ENCODE results near the gene CALML6.
"Not testable (repeated sequence)": the region's sequence is repeated elsewhere in the genome, so short reads cannot be mapped to it uniquely, and the experiment has no call there.

CALML6 gene, protein sequence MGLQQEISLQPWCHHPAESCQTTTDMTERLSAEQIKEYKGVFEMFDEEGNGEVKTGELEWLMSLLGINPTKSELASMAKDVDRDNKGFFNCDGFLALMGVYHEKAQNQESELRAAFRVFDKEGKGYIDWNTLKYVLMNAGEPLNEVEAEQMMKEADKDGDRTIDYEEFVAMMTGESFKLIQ

DNA sequence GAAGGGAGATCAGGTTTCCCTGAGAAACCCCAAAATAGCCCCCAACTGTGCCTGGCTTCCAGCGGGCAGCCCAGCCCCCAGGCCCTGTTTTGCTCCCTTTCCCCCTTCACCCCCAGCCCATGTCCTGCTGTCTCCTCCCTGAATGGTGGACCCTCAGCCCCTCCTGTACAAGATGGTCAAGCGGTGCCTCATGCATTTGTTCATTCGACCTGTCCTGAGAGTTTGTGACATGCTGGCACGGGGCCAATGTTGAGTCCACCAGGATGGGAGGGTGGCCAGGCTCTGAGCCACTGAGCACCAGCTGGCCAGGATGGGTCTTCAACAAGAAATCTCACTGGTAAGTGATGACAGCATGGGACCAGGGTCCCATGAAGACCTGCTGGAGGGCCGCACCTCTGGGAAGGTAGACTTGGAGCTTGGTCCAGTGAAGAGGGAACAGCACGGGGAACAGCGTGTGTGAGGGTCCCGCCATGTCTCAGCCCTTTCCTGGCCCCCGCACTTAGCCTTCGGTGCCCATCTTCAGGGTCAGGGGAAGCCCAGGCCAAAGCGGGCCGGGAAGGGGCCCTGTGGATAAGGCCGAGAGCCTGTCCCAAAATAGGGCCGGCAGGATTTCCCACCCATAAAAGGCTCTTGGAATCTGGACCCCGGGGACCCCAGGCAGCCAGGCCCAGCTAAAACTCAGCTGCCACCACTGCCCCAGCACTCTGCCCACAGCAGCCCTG lies at the start of gene CALML6:
Gene CALML6 (plus strand): TSS at position 290 of the 722 bp plus-strand sequence. CDS start 21 bp downstream, at position 311.
- DNase-seq (ENCODE audit: low read depth): no peak

DNA sequence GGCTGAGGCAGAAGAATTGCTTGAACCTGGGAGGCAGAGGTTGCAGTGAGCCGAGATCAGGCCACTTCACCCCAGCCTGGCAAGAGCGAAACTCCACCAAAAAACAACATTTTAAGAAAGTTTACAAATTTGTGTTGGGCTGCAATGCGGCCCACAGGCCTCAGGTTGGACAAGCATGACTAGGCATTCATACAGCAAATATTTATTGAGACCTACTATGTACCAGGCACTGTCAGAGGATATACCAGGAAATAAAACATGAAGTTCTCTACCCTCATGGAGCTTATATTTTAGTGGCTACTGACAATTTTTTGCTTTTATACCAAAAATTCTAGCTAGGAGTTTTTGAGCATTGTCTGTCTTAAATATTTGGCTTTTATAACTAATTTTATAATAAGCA lies 47.9 kb upstream of the CALML6 start:
- DNase-seq (ENCODE audit: low read depth): no peak

DNA sequence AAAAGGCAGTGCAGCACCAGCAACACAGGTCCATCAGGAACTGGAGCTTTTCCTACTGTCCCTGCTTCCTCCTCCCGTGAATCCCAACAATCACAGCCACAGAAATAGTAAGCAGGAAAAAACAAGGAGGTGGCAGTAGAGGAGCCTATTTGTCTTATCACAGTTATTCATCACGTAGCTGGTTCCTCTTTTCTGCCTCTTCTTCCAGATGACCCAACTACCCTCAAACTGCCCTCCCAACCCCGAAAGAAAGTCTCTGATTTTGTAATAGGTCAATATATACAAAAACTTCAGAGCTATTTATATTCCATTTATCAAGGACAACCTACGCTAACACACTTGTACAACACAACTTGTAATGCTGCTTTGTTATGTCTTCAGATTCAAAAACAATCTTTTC lies 45.6 kb upstream of the CALML6 start:
- DNase-seq (ENCODE audit: low read depth): no peak

DNA sequence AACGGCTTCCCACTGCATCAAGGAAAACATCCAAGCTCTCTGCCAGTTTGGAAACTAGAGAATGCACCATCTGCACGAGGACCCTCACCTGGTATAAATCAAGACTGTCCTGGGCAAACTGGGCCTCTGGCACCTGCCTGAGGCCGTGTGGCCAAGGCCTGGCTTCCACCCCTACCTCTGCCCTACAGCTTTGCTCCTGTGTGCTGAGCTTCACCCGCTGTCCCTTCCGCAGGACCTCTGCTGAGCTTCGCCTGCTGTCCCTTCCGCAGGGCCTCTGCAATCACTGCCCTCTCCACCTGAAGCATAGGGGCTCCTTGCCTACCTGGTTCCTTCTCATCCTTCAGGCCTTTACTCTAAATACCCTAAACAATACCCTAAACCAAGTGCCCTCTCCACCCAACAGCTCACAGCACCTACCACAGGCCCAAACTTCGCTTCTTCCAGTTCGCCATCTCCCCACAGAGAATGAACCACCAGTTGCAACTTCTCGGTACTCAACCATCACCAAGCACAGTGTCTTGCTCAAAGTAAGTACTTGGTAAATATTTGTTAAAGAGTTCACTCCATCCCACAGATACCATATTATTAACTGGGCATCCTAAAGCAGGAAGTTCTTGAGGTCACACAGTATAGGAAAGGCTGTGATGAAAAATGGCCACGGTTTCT lies 42.6 kb upstream of the CALML6 start:
- DNase-seq (ENCODE audit: low read depth): no peak

DNA sequence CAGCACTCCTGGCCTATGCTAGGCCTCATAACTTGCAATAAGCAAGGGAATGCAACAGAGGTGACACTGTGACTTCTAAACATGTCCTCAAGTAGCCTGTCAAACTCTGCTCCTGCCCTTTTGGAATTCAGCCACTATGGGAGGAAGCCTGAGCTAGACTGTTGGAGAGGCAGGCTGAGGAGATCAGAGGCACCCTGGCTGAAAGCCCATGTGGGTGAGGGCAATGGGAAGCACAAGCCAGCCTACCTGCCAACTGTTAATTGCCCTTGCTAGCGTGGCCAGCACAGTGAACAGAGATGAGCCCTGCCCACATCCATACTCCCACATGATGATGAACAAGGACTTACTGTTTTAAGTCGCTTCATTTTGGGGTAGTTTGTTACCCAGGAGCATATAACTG lies 41.9 kb upstream of the CALML6 start:
- DNase-seq (ENCODE audit: low read depth): no peak

DNA sequence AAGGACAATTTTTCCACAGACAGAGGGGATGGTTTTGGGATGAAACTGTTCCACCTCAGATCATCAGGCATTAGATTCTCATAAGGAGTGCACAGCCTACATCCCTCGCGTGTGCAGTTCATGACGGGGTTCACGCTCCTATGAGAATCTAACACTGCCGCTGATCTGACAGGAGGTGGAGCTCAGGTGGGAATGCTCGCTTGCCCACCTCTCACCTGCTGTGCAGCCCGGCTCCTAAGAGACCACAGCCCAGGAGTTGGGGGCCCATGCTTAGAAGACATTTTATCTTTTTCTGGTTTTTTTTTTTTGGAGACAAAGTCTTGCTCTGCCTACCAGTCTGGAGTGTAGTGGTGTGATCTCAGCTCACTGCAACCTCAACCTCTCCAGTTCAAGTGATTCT lies 40.2 kb upstream of the CALML6 start:
- DNase-seq (ENCODE audit: low read depth): no peak

DNA sequence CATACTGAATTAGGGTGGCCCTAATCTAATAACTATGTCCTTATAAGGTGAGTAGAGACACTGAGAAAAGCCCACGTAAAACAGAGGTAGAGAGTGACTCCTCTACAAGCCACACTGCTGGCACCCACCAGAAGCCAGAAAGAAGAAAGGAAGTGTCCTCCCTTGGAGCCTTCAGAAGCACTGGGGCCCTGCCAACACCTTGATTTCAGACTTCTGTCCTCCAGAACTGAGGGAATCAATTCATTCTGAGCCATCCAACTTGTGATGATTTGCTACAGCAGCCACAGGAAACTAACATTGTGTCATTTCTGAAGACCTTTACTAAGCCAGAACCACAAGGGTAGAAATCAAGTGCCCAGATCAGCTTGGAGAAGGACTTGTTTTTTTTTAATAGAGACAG lies 39.1 kb upstream of the CALML6 start:
- no peak for DNase-seq (ENCODE audit: low read depth)

DNA sequence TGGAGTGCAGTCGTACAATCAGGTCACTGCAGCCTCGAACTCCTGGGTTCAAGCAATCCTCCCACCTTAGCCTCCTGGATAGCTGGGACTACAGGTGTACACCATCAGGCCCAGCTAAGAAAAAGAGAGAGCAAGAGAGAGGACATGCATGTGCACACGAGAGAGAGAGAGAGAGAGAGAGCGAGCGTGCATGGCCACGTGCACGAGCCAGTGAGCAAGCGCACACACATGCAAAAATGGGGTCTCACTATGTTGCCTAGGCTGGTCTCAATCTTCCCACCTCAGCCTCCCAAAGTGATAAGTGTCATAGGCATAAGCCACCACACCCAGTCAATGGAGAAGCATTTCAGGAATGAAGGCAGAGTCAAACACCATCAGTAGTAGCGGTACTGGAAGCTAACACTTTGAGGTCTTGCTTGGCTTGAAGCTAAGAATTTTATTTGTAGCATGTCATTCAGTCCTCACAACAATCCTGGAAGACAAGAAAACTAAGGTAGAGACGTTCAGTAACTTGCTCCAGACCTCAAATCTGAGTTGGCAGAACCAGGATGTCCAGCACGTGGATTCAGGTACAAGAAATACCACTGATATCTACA lies 38.6 kb upstream of the CALML6 start:
- no peak for DNase-seq (ENCODE audit: low read depth)

DNA sequence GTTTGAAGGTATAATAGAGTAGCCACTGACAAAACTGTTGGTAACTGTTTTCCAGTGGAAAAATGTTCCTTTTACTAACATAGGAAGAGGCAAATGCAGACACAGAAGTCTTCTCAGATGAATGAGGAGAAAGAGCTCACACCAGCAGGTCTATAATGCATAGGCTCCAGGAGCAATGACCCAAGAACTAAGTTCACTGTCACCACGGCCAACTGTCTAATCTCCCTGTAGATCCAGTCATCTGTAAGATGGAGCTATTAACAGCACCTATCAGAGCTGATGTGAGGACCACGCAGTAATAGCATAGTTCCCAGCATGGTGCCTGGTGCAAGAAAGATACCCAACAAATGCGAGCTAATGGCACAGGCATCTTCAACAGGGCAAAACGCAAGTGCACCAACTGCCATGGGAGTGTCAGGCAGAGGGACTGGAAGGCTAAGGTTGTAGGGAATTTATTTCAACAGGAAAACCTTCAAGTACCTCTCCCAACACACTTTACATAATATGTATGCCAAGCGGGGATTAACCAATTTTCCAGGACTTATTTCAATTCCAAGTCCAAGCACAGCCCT lies 37.1 kb upstream of the CALML6 start:
- DNase-seq (ENCODE audit: low read depth): no peak

DNA sequence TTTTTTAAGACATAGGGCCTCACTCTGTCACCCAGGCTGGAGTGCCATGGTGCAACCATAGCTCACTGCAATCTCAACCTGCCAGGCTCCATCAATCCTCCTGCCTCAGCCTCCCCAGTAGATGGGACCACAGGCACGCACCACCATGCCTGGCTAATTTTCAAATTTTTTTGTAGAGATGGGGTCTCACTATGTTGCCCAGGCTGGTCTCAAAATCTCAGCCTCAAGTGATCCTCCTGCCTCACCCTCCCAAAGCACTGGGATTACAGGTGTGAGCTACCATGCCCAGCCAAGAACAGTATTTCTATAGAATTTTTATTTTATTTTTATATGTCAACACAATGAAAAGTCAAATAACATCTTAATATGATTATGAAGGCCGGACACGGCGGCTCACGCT lies 35.1 kb upstream of the CALML6 start:
- no peak for DNase-seq (ENCODE audit: low read depth)

DNA sequence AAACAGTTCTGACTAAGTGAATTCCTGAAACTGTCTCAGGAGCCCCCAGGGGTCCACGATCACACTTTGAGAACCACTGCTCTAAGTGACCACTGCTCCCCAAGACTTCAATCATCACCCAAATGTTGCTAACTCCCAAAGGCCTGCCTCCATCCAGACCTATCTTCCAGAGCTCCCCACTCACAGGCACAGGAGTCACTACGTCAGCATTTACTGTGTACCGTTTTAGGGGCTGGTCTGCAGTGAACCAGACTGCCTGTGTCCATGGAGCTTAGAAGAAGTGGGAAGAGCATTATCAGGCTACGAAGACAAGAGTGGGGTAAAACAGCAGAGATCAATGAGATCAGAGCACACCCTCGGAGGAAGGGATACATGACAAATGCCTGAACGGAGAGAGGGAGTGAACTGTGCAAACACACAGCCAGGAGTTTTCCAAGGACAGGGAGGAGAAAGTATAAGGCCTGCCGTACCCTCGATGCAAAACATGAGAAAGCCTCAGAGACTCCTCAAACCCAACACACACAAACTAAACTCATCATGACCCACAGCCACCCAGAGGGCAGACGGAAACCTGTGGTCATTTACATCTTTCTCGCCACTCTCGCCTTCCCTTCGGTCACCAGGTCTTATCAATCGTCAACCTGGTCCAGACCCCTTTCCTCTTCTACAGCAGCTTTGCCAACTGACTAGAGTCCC lies 34.3 kb upstream of the CALML6 start:
- no peak for DNase-seq (ENCODE audit: low read depth)

DNA sequence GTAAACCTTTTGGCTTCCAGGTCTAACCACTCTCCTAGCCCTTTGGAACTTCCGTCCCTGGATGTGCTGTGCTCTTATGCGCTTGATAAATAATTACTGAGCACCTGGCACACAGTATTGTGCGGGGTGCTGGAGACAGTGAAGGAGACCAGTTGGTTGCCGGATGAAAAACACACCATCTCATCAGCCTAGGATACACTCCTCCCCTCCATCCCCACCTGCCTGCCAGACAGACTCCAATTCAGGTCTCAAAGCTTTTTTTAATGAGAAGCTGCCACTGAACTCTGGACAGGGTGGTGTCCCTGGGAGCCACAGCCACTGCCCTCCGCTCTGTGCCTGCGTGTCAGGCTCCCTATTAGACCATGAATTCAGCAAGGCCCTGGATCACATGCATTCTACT lies 33.3 kb upstream of the CALML6 start:
- no peak for DNase-seq (ENCODE audit: low read depth)

DNA sequence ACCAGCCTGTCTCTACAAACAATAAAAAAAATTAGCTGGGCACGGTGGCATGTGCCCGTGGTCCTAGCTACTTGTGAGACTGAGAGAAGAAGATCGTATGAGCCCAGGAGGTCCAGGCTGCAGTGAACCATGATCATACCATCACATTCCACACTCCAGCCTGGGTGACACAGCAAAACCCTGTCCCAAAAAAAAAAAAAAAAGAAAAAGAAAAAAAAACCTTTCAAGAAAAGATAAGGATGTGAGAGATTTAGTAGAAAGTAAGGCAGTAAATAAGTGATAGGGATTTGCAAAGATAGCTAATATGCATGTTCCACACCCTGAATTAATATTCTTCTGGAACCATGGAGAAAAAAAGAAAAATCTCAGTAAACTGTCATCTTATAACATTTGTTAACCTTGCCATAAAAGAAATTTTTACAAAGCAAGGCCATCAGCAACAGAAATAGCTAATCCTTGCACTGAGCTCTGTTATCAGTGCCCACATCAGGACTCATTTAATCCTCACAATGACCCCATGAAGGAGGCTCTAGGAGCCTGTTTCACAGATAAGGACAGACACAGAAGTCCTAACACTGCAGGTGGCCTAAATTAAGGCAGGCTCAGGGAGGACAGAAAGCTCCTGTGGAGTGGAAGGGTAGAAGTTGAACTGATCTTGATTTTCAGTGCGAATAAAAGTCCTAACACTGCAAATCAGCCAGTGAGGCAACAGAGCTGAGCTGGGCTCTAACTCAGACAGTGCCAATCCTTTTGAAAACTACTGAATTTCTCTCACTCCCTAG lies 31.8 kb upstream of the CALML6 start:
- no peak for DNase-seq (ENCODE audit: low read depth)

DNA sequence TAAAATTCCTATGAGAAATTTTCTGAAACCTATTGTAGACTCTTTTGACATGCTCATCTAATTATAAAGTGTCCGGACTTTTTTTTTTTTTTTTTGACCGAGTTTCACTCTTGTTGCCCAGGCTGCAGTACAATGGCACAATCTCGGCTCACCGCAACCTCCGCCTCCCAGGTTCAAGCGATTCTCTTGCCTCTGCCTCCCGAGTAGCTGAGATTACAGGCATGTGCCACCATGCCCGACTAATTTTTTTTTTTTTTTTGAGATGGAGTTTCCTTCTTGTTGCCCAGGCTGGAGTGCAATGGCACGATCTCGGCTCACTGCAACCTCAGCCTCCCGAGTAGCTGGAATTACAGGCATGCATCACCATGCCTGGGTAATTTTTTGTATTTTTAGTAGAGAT lies 31.2 kb upstream of the CALML6 start:
- DNase-seq (ENCODE audit: low read depth): not testable (repeated sequence)

DNA sequence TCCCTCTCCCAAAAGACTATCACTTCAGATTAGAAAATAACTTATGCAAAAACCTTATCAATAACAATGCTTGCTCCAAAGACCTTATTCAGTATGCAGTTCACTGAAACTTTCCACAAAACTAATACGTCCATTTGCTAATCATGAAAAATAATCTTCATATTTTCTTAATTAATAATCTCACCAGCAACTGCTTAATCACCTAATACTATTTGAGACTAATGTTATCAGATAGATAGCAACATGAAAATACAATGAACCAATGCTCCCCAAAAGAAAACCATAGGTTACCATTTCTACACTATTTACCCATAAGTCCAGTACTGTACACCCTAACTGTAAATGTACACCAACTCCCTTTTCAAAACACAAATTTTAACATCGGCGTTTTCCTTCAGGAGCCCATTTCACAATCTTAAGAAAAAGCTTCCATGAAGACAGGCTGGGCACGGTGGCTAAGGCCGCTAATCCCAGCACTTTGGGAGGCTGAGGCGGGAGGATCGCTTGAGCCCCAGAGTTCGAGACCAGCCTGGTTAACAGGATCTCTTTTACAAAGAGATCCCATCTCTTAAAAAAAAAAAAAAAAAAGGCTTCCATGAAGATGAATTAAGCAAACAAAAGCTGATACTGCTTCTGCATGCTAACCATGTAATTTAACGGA lies 25.8 kb upstream of the CALML6 start:
- no peak for DNase-seq (ENCODE audit: low read depth)

DNA sequence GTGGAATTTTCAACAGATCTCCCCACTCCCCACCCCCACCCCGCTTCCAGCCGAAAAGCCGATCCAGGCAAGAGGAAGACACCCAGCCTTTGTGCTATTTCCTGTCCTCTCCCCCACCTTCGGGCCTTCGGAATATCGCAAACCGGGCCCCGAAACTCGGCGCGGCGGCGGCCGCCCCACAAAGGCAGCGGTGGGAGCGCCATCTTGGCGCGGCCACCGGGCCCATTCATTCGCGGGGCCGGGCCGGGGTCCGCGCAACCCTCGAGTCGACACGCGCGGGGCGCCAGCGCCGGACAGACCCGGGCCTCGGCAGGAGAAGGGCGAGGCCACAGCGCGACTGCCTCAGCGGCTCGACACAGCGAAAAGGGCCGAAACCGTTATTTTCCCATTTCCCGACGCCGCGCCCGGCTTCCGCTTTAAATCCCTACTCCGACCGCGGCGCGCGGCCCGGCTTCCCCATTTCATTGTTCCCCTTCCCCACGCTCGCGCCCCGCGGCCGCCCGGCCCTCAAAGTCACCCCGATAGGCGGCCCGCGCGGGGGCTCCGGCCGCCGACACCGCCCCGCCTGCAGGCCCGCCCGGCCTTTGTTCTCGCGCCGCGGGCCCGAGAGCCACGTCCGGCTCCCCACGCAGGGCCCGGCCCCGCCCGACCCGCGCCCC lies 25.1 kb upstream of the CALML6 start:
- no peak for DNase-seq (ENCODE audit: low read depth)

DNA sequence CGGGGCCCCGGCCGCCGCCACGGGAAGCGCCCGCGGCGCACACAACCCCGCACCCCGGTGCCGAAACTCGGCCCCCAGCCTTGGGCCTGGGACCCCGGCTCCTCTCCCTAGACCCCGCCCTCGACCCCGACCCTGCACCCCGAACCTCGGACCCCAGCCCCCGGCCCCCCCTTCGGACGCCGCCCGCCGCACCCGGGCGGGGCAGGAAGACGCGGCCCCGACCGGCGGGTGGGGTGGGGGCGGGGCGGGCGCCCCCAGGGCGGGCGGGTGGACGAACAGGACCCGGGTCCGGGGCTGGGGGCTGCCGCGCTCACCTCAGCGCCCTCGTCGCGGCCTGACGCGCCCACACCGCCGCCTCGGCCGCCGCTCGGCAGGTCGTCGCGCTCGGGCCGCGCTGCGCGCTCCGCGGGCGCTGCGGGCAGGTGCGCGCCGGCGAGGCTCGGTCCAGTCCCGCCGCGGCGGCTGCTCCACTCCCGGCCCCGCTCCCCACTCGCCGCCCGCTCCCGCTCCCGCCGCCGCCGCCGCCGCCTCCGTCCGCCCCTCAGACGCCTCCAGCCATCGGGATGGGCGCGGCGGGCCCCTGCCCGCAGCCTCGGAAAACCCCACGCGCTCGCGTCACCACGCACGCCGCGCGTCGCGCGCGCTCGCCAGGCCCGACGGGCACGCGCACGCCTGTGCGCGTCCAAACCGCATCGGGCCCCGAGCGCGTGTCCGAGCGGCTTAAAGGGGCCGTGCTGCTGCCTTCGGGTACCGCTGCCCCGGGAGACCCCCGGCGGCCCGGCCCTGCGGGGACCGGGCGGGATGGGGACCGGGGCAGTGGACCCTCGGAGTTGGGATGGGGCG lies 24.3 kb upstream of the CALML6 start, which contains the start of gene GNB1:
Gene GNB1 (minus strand): TSS at position 582 of the 843 bp plus-strand sequence. CDS start 65,634 bp downstream, outside the sequence.
- DNase-seq (ENCODE audit: low read depth): peak; percentile 78

DNA sequence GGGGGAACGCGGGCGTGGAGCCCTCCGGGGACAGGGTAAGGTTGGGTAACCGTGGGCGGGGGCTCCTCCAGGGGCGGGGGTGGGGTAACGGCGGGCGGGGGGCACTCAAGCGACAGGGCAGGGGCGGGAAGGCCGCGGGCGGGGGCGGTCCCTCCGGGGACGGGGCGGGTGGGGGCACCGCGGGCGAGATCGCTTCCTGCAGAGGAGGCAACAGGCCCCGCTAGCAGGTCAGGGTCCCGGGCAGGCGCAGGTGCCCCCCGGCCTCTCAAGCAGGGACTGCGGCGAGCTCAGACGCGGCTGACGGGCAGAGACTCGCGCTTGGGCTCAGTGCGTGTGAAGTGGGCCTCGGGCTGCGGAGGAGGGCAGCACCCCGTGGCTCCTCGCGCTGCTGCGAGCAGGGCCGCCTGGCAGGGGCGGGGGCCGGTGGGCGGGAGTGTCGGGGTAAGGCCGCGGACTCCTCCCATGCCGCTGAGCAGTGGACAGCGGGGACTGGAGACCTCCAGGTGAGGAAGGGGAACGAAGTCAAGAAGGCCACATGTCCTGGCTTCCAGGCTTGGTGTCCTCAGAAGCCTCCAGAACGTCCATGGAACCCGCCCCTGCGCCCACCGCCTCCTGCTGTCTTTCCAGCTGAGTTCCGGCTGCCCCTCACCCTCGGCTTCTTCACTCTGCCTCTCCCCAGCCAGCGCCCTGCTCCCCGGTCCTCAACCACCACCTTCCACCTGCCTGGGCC lies 23.5 kb upstream of the CALML6 start:
- DNase-seq (ENCODE audit: low read depth): no peak
